ENCODE results near the gene FERMT3.

DNA sequence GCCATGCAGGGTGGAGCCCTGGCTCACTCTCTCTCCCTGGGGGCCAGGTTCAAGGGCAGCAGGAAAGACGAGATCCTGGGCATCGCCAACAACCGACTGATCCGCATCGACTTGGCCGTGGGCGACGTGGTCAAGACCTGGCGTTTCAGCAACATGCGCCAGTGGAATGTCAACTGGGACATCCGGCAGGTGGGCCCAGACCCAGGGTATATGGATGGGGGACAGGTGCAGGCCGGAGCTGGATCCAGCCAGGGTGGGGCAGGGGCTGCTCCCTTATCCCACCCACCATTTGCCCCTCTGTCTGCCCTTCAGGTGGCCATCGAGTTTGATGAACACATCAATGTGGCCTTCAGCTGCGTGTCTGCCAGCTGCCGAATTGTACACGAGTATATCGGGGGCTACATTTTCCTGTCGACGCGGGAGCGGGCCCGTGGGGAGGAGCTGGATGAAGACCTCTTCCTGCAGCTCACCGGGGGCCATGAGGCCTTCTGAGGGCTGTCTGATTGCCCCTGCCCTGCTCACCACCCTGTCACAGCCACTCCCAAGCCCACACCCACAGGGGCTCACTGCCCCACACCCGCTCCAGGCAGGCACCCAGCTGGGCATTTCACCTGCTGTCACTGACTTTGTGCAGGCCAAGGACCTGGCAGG is 16.6 kb downstream of the FERMT3 start:
- TF ChIP-seq, protein P1, sequence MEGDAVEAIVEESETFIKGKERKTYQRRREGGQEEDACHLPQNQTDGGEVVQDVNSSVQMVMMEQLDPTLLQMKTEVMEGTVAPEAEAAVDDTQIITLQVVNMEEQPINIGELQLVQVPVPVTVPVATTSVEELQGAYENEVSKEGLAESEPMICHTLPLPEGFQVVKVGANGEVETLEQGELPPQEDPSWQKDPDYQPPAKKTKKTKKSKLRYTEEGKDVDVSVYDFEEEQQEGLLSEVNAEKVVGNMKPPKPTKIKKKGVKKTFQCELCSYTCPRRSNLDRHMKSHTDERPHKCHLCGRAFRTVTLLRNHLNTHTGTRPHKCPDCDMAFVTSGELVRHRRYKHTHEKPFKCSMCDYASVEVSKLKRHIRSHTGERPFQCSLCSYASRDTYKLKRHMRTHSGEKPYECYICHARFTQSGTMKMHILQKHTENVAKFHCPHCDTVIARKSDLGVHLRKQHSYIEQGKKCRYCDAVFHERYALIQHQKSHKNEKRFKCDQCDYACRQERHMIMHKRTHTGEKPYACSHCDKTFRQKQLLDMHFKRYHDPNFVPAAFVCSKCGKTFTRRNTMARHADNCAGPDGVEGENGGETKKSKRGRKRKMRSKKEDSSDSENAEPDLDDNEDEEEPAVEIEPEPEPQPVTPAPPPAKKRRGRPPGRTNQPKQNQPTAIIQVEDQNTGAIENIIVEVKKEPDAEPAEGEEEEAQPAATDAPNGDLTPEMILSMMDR (IDR thresholded peaks at IDR 0.05): no peak
- no peak for TF ChIP-seq POLR2A (IDR thresholded peaks at IDR 0.05)

Measured in Peyer's patch (tissue), 4 donors.